H9 (cell line): ENCODE measurements around the gene HADH. TPM values are rescaled to one million over a fixed set of nuclear protein-coding genes. Genes with fewer than 3 reads are reported as not detected.

Experiments
- DNase-seq: peaks from one replicate; pipeline ENCODE4 v3.0.0-alpha.2; 2017
- H2AFZ ChIP-seq: one replicate; pipeline ENCODE4 v1.6.1; 2013; ENCODE audit warnings: mild to moderate bottlenecking, low read length, control low read depth, moderate library complexity
- H2AK5ac ChIP-seq: 2 replicates; pipeline ENCODE4 v1.6.1; 2013; ENCODE audit warnings: low read length, control low read depth, mixed read lengths; ENCODE audit not compliant: insufficient read length
- H2BK120ac ChIP-seq: one replicate; pipeline ENCODE4 v1.6.1; 2013; ENCODE audit warnings: low read depth, mild to moderate bottlenecking, low read length, control low read depth, inconsistent platforms; ENCODE audit not compliant: poor library complexity, severe bottlenecking
- H2BK12ac ChIP-seq: 2 replicates; pipeline ENCODE4 v1.6.1; 2013; ENCODE audit warnings: low read length, control low read depth, mixed read lengths, low read depth; ENCODE audit not compliant: insufficient read length
- H2BK15ac ChIP-seq: 2 replicates; pipeline ENCODE4 v1.6.1; 2013; ENCODE audit warnings: low read depth, low read length, control low read depth
- H2BK20ac ChIP-seq: one replicate; pipeline ENCODE4 v1.6.1; 2013; ENCODE audit warnings: low read depth, mild to moderate bottlenecking, low read length, control low read depth, inconsistent platforms; ENCODE audit not compliant: poor library complexity, severe bottlenecking
- H2BK5ac ChIP-seq: 2 replicates; pipeline ENCODE4 v1.6.1; 2013; ENCODE audit warnings: low read length, control low read depth, mixed read lengths; ENCODE audit not compliant: insufficient read length
- H3K14ac ChIP-seq: 2 replicates; pipeline ENCODE4 v1.6.1; 2013; ENCODE audit warnings: low read length, control low read depth; ENCODE audit not compliant: insufficient read depth
- H3K18ac ChIP-seq: 2 replicates; pipeline ENCODE4 v1.6.1; 2013; ENCODE audit warnings: low read depth, mild to moderate bottlenecking, mixed read lengths, low read length, control low read depth; ENCODE audit not compliant: insufficient read length
- H3K23ac ChIP-seq: 2 replicates; pipeline ENCODE4 v1.6.1; 2013; ENCODE audit warnings: low read length, control low read depth, mixed read lengths, low read depth; ENCODE audit not compliant: insufficient read length
- H3K23me2 ChIP-seq: 2 replicates; pipeline ENCODE4 v1.6.1; 2013; ENCODE audit warnings: low read depth, mild to moderate bottlenecking, mixed read lengths, low read length, control low read depth; ENCODE audit not compliant: insufficient read length, poor library complexity, severe bottlenecking
- H3K27ac ChIP-seq: 2 replicates; pipeline ENCODE4 v1.5.1; 2013; ENCODE audit warnings: low read length, control low read depth, mixed read lengths, low read depth; ENCODE audit not compliant: insufficient read length
- H3K27me3 ChIP-seq: 2 replicates; pipeline ENCODE4 v1.6.1; 2013; ENCODE audit warnings: low read length, control low read depth, inconsistent platforms; ENCODE audit not compliant: insufficient read depth
- H3K4ac ChIP-seq: 2 replicates; pipeline ENCODE4 v1.6.1; 2013; ENCODE audit warnings: low read depth, mild to moderate bottlenecking, control low read depth, inconsistent platforms, low read length, moderate library complexity
- H3K4me1 ChIP-seq: 2 replicates; pipeline ENCODE4 v1.6.1; 2013; ENCODE audit warnings: low read length, control low read depth, inconsistent platforms; ENCODE audit not compliant: insufficient read depth
- H3K4me2 ChIP-seq: 2 replicates; pipeline ENCODE4 v1.6.1; 2013; ENCODE audit warnings: low read length, control low read depth, mixed read lengths; ENCODE audit not compliant: insufficient read length, insufficient read depth
- H3K56ac ChIP-seq: 2 replicates; pipeline ENCODE4 v1.6.1; 2013; ENCODE audit warnings: low read depth, mild to moderate bottlenecking, mixed read lengths, low read length, control low read depth; ENCODE audit not compliant: insufficient read length
- H3K79me1 ChIP-seq: 2 replicates; pipeline ENCODE4 v1.6.1; 2013; ENCODE audit warnings: low read depth, mild to moderate bottlenecking, moderate library complexity, low read length, control low read depth, inconsistent platforms; ENCODE audit not compliant: insufficient read depth, poor library complexity, severe bottlenecking
- H3K79me2 ChIP-seq: 2 replicates; pipeline ENCODE4 v1.6.1; 2013; ENCODE audit warnings: low read length, control low read depth, inconsistent platforms; ENCODE audit not compliant: insufficient read depth
- H3K9ac ChIP-seq: 2 replicates; pipeline ENCODE4 v1.6.1; 2013; ENCODE audit warnings: low read length, control low read depth, mixed read lengths; ENCODE audit not compliant: insufficient read length; ENCODE audit errors: extremely low read depth
- H3K9me3 ChIP-seq: one replicate; pipeline ENCODE4 v1.6.1; 2013; ENCODE audit warnings: low read depth, low read length, inconsistent platforms; ENCODE audit not compliant: control insufficient read depth
- H3T11ph ChIP-seq: one replicate; pipeline ENCODE4 v1.6.1; 2013; ENCODE audit warnings: mild to moderate bottlenecking, low read length, control low read depth, inconsistent platforms
- H4K20me1 ChIP-seq: one replicate; pipeline ENCODE4 v1.6.1; 2013; ENCODE audit not compliant: control insufficient read depth, insufficient read length, insufficient read depth
- H4K5ac ChIP-seq: 2 replicates; pipeline ENCODE4 v1.6.1; 2013; ENCODE audit warnings: low read depth, mild to moderate bottlenecking, mixed read lengths, low read length, control low read depth; ENCODE audit not compliant: insufficient read length
- H4K8ac ChIP-seq: replicated peaks from 2 replicates; pipeline ENCODE4 v1.6.1; 2013; ENCODE audit warnings: low read length, control low read depth, mixed read lengths, low read depth; ENCODE audit not compliant: insufficient read length
- H4K91ac ChIP-seq: 2 replicates; pipeline ENCODE4 v1.6.1; 2013; ENCODE audit warnings: low read depth, mild to moderate bottlenecking, moderate library complexity, mixed read lengths, low read length, control low read depth; ENCODE audit not compliant: insufficient read length
- H3K27ac Mint-ChIP-seq, 3 experiments: 2 replicates in 2 of 3; 3 replicates in 1 of 3; pipeline ENCODE4 v1.8.0; 2020 to 2021; ENCODE audit warnings: mixed read lengths in 3 of 3, mild to moderate bottlenecking in 1 of 3, moderate library complexity in 1 of 3
- H3K27me3 Mint-ChIP-seq: 2 replicates; pipeline ENCODE4 v1.8.0; 2021; ENCODE audit warnings: low read depth, mild to moderate bottlenecking, moderate library complexity, mixed read lengths
- H3K36me3 Mint-ChIP-seq, 3 experiments: 2 replicates in 2 of 3; 3 replicates in 1 of 3; pipeline ENCODE4 v1.8.0; 2020 to 2021; ENCODE audit warnings: low read depth in 3 of 3, mixed read lengths in 3 of 3; ENCODE audit not compliant: insufficient read depth in 1 of 3
- H3K4me1 Mint-ChIP-seq, 2 experiments: 2 replicates each; pipeline ENCODE4 v1.8.0; 2020; ENCODE audit warnings: mixed read lengths in 2 of 2
- H3K4me3 Mint-ChIP-seq, 2 experiments: 2 replicates in 1 of 2; 3 replicates in 1 of 2; pipeline ENCODE4 v1.8.0; 2020 to 2021; ENCODE audit warnings: mild to moderate bottlenecking in 2 of 2, mixed read lengths in 2 of 2, moderate library complexity in 1 of 2
- H3K9me3 Mint-ChIP-seq, 2 experiments: 2 replicates in 1 of 2; 3 replicates in 1 of 2; pipeline ENCODE4 v1.8.0; 2020; ENCODE audit warnings: mild to moderate bottlenecking in 2 of 2, mixed read lengths in 2 of 2, moderate library complexity in 1 of 2
- WGBS: extraction: QIAGEN DNeasy Blood & Tissue Kit; methylation state at CpG from one replicate; pipeline ENCODE4 v1.1.7; 2013; ENCODE audit warnings: missing lambda C conversion rate, low lambda C conversion rate, mixed read lengths; ENCODE audit not compliant: insufficient read length; ENCODE audit errors: extremely low coverage; 5-methylcytosine and 5-hydroxymethylcytosine counted together
- total RNA-seq: library from RNA; stranded (reverse); gene quantifications from 2 replicates; pipeline ENCODE4 v1.2.1, GENCODE V29; 2021
- TF ChIP-seq, protein P1 (sequence below): fragments of 200-600 bp; sonication (generic); conservative IDR thresholded peaks from 3 replicates; pipeline ENCODE4 v1.8.0; 2021; ENCODE audit warnings: antibody characterized with exemption, mild to moderate bottlenecking

Gene HADH
- total RNA-seq, 1 experiment from 2014 or later = 44.4 TPM

DNA sequence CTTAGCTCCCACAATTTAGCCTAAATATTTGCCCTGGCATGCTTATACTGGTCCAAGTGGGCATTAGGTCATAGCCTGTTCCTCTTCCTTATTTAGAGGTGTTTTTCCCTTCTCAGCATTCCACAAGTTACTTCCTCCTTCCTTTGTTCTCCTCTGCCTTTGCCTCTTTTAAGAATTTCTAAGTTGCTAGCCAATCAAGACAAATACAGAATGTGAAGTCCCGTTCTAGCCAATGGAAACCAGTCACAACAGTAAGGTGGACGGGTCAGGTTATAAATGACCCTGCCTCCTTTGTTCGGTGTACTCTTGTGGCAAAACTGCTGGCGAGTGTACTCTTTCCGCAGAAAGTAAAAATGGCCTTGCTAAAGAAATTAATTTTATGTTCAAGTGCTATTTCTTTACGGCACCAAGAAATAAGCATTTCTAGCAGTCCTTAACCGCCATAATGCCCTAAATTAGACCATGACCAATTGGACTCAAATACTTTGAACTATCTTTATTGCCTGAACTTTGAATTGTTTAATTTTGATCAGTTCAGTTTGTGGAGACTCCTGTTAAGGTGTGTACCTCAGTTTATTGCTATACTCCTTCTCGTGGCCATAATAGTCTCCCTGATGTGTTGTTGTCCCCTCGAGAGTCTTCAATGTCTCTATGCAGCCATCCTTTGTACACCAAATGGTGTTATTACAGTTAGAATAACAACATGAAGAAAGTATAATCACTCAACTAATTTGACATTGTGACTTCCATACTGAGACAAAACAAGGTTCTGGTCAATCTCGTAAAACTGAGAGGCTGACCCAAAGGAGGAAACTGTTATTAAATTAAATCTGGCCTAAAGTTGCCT is 1.6 kb upstream of the HADH start:
- no peaks in the 10 kb centered on the region for H3K79me1 ChIP-seq
- H3K27ac ChIP-seq = no peak overlapping the region
- no CpG with 5 or more reads among the region's 10 CpGs for WGBS
- Mint-ChIP-seq H3K4me3 (no peak overlapping the region), H3K9me3 (no peaks in the 10 kb centered on the region), H3K4me1 (peaks cover 18 to 22% of the 10 kb centered on the region in 2 experiments), H3K36me3 (no peaks in the 10 kb centered on the region), H3K27ac (no peak overlapping the region), H3K27me3 (peaks cover 3% of the 10 kb centered on the region; the same call in 1 of the 2 replicates)
- no peak overlapping the region for H3K18ac ChIP-seq
- no peak overlapping the region for H3K56ac ChIP-seq
- H2BK12ac ChIP-seq = no peak overlapping the region
- H2AFZ ChIP-seq = no peak overlapping the region
- no peak overlapping the region for H3K4me2 ChIP-seq
- no peak overlapping the region for H3K9ac ChIP-seq
- H3K27me3 ChIP-seq = no peaks in the 10 kb centered on the region
- no peak overlapping the region for H3T11ph ChIP-seq
- H3K79me2 ChIP-seq = peaks cover 4% of the 10 kb centered on the region; the same call in 1 of the 2 replicates
- no peaks in the 10 kb centered on the region for H3K9me3 ChIP-seq
- no peak overlapping the region for H3K14ac ChIP-seq
- H2BK5ac ChIP-seq = no peak overlapping the region
- no peak overlapping the region for H3K4ac ChIP-seq
- H2BK120ac ChIP-seq = no peak overlapping the region
- peaks cover 10% of the 10 kb centered on the region for H3K23me2 ChIP-seq
- DNase-seq = no peak
- H2BK20ac ChIP-seq = no peak overlapping the region
- H4K5ac ChIP-seq = no peak overlapping the region
- H2AK5ac ChIP-seq = no peak overlapping the region
- TF ChIP-seq, protein P1, sequence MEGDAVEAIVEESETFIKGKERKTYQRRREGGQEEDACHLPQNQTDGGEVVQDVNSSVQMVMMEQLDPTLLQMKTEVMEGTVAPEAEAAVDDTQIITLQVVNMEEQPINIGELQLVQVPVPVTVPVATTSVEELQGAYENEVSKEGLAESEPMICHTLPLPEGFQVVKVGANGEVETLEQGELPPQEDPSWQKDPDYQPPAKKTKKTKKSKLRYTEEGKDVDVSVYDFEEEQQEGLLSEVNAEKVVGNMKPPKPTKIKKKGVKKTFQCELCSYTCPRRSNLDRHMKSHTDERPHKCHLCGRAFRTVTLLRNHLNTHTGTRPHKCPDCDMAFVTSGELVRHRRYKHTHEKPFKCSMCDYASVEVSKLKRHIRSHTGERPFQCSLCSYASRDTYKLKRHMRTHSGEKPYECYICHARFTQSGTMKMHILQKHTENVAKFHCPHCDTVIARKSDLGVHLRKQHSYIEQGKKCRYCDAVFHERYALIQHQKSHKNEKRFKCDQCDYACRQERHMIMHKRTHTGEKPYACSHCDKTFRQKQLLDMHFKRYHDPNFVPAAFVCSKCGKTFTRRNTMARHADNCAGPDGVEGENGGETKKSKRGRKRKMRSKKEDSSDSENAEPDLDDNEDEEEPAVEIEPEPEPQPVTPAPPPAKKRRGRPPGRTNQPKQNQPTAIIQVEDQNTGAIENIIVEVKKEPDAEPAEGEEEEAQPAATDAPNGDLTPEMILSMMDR = no peak
- H3K4me1 ChIP-seq = no peaks in the 10 kb centered on the region
- H4K8ac ChIP-seq = no peak overlapping the region
- H4K20me1 ChIP-seq = no peaks in the 10 kb centered on the region
- no peak overlapping the region for H2BK15ac ChIP-seq
- no peak overlapping the region for H3K23ac ChIP-seq
- no peak overlapping the region for H4K91ac ChIP-seq
